Right cardiac atrium (tissue), 5 donors: ENCODE data around the gene PIGBOS1. TPM values are rescaled to one million over a fixed set of nuclear protein-coding genes. Genes with fewer than 3 reads are reported as not detected.

ENCODE experiments used
- polyA plus RNA-seq: library from polyadenylated mRNA; stranded (reverse); fragments of 200-250 nt; gene quantifications from one replicate; pipeline ENCODE4 v1.2.3, GENCODE V29; 2013
- total RNA-seq, 4 donors: library from RNA; stranded (reverse); fragmentation: NEBNext Ultra II Directional; extraction: Animal tissue kit (Norgen Biotek cat#: 25700); gene quantifications; one replicate each; pipeline ENCODE4 v1.2.1, GENCODE V29; 2021
- donor health status: healthy with polysubstance abuse.
- donor health status: DM: no; HTN: yes; CAD: no.
- donor health status: DM: no; HTN: no; CAD: no.
- donor health status: DM: no; HTN: yes; CAD: no; lungs with severe emphysema.
- donor health status: DM: yes; HTN: yes; CAD: no.

The PIGBOS1 gene
- total and polyA plus RNA-seq, 5 donors, result 8.0 to 21.5 (median 9.4) TPM

Other genes starting within 250 kb of the PIGBOS1 start
- gene RSL24D1, start 122.2 kb downstream of the PIGBOS1 start, total RNA-seq, result 10 to 100 TPM; 54.0 to 59.2 (median 56.3) TPM
- gene RSL24D1, start 122.2 kb downstream of the PIGBOS1 start, polyA plus RNA-seq, result 54.3 TPM
- 10 to 100 TPM in 2 of 4 donors, 1 to 10 TPM in 2; 7.6 to 18.0 (median 9.7) TPM for gene RAB27A, start 29.3 kb downstream of the PIGBOS1 start, total RNA-seq
- 3.0 TPM for gene RAB27A, start 29.3 kb downstream of the PIGBOS1 start, polyA plus RNA-seq
- 1 to 10 TPM; 3.2 to 6.7 (median 5.4) TPM for gene PIGB, start 99 bp upstream of the PIGBOS1 start, total RNA-seq
- gene PIGB, start 99 bp upstream of the PIGBOS1 start, polyA plus RNA-seq, result 5.3 TPM
- 100 to 1,000 TPM in 1 of 4 donors, 10 to 100 TPM in 3; 66.1 to 105 (median 82.3) TPM for gene CCPG1, start 89.2 kb upstream of the PIGBOS1 start, total RNA-seq
- 33.6 TPM for gene CCPG1, start 89.2 kb upstream of the PIGBOS1 start, polyA plus RNA-seq
- gene PIERCE2, start 89.4 kb upstream of the PIGBOS1 start, total RNA-seq, result 1 to 10 TPM; 2.7 to 6.4 (median 4.6) TPM
- 10.3 TPM for gene PIERCE2, start 89.4 kb upstream of the PIGBOS1 start, polyA plus RNA-seq
- gene DNAAF4, start 189.1 kb upstream of the PIGBOS1 start, total RNA-seq, result under 1 TPM in 3 of 4 donors, not detected in 1; 0.29 to 0.62 (median 0.50) TPM
- gene DNAAF4, start 189.1 kb upstream of the PIGBOS1 start, polyA plus RNA-seq, result 0.97 TPM